Measurements from ENCODE around the gene PCBP4. TPM values are rescaled to one million over a fixed set of nuclear protein-coding genes. Genes with fewer than 3 reads are reported as not detected.

PCBP4 gene
- total RNA-seq, 1 donor from 2014 or later = 14.2 TPM

DNA sequence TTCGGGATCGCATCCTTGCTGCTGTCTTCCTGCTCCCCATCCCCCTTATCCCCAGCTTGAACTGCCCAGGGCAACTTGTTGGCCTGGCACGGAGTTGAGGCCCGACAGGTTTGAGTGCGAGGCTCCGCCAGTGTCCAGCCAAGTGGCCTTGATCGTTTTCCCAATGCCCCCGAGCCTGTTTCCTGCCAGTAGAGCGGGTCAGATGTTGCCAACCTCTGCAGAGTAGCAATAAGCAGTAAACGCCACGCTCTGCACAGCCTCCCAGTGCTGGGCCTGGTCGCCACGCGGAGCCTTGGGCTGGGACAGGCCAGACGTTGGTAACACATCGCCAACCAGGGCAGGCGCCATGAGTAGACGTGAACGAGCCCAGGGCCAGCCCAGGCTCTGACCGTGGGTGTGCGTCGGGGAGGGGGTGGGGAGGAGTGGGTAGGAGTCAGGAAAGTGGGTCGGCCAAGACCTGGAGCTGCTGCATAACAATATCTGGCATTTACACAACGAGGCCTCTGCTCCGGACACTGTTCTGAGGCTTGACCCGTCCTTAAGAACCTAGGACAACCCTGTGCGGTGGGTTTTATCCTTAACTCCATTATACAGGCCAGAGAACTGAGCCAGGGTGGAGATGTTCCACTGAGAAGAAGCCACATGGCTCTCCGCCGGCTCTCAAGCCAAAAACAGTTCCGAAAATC is 7.2 kb upstream of the PCBP4 start:
- DNase-seq (ENCODE audit: low spot score) = no peak

DNA sequence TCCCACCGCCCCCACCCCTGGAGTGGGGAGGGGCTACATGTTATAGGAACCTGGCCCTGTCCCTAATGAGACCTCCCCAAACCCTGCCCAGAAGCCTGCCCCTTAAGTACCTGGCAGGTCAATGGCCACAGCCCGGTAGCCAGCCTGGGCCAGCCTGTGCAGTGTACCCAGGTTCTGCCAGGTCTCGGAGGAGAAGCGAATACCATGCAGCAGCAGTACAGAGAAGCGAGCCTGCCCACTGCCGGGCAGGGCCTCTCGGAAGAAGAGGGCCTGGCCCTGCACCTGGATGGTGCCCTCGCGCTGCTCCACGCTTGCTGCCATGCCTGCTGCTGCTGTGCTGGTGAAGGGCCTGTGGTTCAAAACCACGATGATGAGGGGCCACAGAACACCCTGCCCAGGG is 4.1 kb upstream of the PCBP4 start:
- DNase-seq (ENCODE audit: low spot score) = no peak

DNA sequence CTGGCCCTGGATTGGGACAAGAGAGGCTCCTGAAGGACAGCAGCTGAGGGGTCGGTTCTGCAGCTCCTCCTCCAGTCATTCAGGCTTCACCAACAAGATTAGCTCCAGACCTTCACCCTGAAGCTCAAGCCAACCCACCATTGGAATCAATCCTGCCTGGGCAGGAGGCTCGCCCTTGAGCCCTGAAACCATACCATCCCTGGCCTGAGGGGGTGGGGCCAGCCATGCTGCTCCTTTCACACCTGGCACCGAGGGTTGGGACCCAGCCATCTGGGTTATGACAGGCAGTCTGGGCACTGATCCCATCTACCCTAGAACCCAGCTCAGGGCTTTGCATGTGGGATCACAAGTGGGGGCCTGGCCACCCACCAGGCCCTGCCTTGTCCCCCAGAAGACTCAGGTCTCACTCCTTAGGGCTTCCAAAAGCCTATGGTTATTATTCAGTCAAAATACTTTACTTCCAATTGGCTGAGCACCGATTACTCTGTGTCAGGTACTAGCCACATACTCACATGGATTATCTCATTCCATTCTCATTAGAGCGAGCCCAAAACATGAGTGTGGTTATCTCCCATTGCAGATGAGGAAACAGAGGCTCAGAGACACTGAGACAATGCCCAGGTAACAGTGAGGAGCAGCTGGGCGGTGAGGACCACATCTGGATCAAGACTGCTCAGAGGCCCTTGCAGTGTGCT is 3.5 kb upstream of the PCBP4 start:
- DNase-seq (ENCODE audit: low spot score) = no peak

DNA sequence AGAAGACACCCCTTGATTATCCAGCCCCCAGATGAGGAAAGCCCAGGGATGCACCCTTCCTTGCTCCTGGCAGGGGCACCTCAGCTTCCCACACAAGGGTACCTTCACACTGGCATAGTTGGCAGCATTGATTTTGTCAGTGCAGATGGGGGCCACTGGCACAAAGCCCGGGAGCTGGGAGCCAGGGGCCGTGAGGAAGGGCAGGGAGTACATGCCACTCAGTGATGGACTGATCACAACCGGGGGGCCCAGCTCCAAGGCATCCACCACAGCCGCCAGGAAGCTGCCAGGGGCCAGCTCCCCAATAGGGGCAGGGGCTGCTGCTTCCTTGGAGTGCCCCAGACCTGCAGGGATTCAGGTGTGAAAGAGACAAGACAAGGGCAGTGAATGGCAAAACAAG is 2.6 kb upstream of the PCBP4 start:
- DNase-seq (ENCODE audit: low spot score) = no peak

DNA sequence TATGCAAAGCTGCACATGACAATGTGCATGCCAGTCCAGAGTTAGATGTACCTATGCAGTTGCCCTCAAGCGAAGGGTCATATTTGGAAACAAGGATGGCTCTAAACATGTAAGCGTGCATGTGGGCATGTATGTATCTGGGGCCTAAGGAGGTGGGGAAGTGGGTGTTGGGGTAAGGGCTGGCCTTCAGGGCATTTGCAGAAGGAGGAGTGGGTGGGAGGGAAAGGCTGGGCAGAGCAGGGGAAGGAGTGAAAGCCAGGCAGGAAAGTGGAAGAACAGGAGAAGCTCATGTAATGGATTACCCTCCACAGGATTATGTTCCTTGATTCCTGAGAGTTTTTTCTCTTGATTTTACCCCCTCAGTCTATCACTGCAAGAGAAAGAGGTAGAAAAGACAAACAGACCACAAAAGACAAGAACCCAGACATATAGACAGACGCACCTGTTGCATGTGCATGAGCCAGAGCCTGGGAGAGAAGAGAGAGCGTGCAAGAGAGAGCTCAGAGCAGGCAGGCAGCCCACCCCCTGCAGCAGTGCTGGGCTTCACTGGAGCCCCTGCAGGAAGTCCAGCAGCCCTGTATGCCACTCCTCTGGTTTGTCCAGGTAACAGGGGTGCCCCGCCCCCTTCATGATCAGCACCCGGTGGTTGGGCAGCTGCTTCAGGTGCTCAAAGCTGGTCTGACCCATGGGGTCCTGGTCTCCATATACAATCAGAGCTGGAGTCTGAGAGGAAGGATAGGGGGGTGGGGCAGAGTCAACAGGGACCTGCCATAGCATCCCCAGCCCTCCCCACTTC is 1.8 kb upstream of the PCBP4 start:
- no peak for DNase-seq (ENCODE audit: low spot score)

DNA sequence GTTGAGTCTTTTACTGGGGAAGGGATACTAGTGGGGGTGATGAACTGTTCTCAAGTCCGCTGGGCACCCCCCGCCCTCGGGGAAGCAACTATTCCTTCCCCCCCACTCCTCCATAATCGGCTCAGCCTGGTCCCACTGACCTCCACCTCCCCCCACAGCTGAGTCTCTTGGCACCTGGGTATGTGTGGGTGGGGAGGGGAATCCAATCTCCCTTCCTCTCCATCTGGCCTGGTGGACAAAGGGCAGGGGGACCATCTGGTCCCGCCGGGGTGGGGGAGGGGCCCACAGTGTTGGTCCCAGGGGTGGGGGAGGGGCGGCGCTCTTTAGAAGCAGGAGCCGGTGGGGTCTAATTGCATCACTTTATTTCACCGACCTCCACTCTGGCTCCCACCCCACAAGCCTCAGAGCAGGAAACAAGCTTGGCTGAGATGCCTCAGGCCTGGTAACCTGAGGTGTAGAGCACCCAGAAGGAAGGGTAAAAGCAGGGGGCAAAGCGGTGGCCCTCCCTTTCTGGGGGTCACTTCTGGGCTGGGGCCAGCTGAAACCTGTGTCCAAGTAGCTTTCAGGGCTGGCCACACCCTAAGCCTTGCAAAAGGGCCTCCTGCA is 1.0 kb upstream of the PCBP4 start:
- DNase-seq (ENCODE audit: low spot score) = peak; percentile 36

DNA sequence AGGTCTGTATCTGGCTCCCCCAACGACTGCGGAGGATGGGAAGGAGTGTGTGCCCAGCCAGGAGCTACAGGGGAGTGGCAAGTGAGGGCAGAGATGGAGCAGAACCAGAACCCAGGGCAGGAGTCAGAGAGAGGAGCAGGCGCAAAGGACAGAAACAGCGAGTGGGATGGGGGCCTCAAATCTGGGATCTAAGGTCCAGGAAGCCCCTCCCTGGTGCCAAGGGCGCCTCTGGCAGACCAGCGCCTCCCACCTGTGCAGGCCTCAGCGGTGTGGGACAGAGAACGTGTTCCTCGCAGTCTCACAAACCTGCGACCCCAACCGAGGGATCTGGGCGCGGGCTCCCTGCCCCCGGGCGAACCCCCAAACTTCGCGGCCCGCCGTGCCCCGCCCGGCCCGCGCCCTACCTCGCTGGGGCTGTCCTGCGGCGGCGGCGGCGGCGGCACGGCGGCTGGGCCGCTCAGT is 301 bp downstream of the PCBP4 start:
- DNase-seq (ENCODE audit: low spot score) = no peak

DNA sequence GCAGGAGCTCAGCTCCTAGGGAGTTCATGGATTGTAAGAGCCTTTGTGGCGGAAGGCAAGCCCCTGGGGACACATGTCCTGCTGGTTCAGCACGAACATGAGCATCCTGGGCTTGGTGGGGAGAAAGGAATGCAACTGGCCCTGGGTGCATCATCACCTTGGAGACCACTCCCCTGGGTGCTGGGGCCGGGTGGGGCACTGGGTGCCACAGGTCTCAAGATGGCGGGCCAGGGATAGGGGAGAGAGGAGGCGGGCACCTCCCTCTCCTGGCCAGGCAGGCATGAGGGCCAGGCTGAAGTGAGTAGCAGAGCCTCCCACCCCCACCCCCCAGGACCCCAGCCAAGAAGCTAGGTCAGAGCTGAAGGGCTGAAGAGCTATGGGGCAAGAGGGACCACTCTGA is 768 bp downstream of the PCBP4 start:
- DNase-seq (ENCODE audit: low spot score) = no peak

DNA sequence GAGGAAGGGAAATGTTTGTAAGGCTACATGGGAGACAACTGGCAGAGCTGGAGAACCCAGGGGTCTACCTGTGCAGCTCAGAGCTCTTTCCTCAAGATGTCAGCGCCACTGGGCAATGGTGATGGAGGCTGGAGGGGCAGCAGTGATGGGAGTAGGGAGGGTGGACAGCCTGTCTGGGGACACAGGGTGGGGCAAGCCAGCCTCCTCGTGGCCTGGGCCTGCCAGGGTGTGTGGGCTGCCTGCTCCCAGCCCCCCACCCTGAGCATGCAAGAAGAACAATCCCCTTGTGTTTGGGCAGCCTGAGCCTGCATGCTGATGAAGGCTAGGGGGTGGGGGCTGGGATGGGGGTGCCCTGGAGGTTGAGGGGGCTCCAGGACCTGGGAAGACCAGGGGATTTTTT is 1.2 kb downstream of the PCBP4 start:
- no peak for DNase-seq (ENCODE audit: low spot score)

DNA sequence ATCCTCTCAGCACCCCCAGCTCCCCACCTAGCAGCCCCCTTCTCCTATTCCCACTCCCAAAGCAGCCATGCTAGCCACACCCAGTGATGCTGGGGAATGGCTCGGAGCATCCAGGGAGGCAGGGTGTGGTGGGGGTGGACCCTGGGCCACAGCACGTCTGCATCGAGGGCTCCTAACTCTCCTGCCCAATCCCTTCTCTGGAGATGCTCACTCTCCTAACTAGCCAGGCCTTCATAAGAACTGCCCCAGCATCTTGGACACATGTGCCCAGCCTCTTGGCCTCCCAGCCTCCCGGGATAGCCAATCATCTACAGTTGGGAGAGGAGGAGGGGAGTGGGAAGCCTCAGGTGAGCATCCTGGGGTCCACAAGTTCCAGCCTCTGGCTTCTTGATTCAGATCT is 2.7 kb downstream of the PCBP4 start:
- DNase-seq (ENCODE audit: low spot score) = no peak

DNA sequence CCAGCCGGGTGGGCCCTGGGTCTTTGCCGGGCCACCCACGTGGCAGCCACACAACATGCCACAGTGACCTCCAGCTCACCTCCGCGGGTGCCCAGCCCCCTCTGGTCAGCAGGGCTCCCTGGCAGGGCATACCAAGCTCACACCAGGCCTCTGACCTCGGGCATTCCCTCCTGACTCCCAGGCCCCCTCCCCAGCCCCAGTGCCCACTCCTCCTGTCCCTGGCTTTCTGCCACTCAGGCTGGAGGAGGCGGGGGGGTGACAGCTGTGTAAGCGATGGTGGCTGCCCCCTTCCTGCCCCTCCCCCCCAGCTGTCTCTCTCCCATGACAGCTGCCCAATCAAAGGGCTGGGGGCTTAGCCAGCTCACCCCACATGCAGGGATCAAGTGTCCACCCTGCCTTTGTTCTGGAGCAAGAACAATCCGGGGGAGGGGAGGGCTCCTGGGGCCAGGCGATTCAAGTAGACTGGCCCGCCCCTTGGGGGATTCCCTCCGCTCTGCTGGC is 3.3 kb downstream of the PCBP4 start:
- DNase-seq (ENCODE audit: low spot score) = no peak

DNA sequence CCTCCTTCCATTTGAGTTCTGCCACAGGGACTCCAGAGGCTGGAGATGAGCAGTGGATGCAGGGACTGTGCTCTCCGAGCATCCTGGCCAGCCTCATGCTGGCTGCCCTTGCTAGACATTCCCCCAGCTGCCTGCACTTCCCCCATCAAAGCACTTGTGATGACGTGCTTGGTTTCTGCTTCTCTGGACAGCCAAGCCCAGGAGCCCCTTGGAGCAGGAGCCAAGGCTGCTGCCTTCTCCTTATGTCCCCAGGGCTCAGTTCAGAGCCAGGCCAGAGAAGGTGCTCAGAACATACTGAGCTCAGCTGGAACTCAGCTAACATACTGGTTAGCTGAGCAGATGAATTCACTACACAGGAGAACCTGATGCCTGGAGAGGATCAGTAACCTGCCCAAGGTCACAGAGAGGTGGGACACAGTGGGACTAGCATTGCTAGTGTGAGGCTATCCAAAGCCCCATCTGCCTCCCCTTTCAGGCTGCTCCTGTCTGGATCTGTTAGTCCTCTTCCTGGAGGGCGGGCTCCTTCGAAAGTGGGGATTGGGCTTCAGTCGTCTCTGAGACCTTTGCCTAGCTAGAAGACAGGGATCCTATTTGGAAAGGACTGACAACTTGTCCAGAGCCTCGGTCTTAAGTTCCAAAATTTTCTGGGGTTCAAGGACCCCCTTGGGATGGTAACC is 4.3 kb downstream of the PCBP4 start:
- peak; percentile 78 for DNase-seq (ENCODE audit: low spot score)

DNA sequence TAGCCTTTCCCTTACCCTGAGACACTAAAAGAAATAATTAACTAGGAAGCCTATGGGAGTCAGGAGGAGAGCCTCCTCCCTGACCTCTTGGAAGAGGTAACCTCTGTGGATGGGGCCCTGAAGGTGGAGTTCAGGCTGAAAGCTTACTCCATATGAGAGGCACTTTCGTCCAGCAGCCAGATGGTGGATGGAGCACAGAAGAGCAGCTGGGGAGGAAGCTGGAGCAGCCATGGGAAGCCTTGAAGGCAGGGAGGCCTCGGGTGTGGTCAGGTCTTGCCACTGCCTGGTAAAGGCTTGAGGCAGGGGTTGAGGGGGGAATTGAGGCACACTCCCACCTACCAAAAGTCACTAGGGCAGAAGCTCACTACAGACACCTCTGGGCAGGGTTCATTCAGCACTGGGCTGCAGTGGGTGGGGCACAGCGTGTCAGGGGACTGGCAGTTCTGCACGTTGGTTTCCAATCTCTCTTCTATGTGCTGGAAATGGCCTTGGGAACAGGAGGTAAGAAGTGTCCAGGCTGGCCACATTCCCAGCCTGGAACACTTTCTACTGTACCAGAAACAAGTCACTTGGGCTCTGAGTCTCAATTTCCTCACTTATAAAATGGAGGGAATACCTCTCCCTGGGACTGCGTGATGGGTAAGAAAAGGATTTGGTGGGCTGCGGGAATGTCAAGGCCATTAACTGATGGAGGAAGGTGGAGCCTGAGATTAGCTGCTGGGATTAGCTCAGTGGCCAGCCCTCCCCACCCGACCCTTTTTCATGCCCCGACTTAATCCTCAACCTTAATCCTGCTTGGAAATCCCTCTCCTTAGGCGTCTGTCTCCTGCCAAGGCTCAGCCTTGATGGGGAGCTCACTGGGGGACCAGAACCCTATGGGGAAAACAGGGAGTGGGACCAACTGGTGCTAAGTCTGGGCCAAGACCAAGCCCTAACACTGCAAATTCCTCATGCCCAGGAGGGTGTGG is 5.4 kb downstream of the PCBP4 start:
- no peak for DNase-seq (ENCODE audit: low spot score)

DNA sequence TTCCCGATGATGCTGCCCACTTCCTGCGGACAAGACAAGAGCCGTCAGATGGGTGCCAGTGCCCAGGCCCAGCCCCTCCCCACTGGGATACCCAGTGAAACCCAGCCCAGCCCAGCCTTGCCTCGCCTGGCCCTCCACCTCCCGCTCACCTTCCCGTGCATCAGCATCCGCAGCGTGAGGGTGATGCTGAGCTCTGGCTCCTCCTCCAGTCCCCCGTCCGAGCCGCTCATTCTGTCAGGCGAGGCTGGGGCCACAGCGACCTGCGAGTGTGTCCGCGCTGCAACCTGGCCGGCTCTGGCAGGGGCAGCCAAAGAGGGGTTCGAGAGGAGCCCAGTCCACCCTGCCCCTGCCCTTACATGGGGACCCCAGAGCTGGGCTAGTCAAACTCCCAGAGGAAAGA is 6.2 kb downstream of the PCBP4 start:
- DNase-seq (ENCODE audit: low spot score) = no peak

DNA sequence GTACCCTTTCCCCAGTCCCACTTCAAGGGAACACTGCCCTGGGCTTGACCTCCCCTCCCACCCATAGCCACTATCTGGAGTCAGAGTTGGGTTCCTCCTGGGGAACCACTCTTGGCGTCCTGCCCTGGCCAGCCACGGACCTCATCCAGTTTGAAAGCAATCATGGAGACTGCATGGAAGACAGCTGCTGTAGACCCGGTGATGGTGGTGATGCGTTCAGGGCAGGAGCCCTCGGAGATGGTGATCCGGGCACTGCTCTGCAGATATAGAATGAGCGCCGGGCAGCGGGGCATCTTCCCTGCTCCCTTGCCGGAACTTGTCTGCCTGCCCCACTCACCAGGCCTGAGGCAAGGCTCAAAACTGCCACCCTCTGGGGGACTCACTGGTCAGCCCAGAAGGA is 6.9 kb downstream of the PCBP4 start:
- DNase-seq (ENCODE audit: low spot score) = no peak

DNA sequence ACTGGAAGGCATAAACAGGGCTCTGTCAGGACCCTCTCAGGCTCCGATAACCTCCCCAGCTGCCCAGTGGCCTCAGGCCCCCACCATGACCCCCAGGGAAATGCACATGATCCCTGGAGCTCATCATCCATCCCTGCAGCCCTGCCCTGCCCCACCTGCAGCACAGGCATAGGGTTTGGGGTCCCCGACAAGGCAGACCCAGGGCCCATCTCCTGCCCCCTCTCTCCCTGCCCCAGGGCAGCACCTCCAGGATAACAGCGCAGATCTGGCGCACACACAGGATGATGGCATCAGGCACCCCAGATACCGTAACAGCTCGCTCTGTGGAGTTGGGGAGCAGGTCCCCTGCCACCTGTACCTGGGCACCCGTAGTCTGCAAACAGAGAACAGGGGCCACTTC is 7.6 kb downstream of the PCBP4 start:
- no peak for DNase-seq (ENCODE audit: low spot score)

DNA sequence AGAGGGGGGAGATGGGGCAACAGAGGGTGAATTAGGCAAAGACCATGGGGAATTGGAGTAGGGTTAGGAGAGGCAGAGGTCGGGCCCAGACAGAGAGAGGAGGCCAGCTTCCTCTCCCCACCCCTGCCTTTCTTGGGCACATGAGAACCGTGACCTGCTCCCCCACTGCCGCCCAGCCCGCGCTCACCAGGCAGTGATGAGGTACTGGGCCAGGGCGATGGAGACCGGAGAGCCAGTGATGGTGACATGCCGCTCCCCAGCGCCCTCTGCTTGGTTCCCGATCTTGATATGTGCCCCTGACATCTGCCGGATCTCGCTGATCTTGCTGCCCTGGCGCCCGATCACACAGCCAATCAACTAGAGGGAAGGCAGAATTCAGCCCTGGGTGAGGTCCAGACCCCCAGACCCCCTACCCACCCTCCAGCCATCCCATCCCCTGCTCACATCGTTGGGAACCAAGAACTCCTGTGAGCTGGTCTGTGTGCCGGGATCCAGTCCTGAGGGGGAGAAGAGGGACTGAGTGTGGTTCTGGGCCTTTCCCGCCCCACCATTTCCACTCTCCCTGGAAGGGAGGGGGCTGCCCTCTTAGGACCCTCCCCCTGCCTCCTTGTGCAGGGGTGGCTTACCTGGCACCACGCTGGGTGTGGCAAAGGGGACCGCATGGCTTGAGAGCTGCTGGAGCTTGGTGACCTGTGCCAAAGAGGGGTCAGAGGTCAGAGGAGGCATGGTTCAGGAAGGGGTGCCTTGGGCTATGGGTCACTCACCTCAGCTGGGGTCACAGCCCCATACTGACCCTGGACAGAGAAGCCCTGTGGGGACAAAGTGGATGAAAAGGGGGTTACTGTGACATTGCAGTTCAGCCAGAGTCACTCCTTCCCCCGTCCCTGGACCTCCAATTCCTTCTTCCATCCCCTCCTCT is 8.4 kb downstream of the PCBP4 start:
- no peak for DNase-seq (ENCODE audit: low spot score)

DNA sequence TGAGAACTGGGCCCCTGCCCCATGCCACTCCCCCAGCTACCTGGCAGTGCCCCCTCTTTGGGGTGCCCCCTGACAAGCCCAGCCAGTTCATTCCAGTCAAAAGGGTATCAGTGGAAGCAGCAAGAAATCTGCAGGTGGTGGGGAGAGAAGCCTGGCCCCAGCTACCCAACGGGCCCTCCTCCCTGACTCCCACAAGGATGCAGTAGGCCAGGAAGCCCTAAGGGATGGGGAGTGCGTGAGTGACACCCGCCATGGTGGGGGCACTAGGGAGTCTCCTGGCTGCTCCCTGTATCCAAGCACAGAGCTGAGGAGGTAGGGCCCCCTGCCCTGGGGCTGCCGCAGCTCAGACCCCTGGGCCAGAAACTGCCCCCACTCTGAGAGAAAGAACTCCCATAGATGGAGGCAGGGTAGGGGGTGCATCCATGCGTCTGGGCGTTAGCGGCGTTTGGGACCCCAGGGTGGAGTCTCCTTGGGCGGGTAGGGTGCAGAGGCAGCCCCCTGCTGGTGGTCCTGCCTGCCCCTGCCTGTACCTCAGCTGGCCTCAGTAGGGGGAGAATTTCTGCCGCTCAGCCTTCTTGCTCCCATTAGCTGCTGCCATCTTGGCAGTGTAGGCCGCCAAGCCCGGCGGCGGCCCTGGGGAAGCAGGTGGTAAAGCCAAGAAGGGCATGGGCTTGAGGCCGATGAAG is 9.6 kb downstream of the PCBP4 start:
- DNase-seq (ENCODE audit: low spot score) = no peak

All from umbilical cord (tissue), 2 donors.